ENCODE measurements around the gene XBP1. TPM values are rescaled to one million over a fixed set of nuclear protein-coding genes. Genes with fewer than 3 reads are reported as not detected.

The XBP1 gene
- polyA plus RNA-seq, 1 of the 3 experiments (the other 2 are of a cell fraction): 55.6 TPM

DNA sequence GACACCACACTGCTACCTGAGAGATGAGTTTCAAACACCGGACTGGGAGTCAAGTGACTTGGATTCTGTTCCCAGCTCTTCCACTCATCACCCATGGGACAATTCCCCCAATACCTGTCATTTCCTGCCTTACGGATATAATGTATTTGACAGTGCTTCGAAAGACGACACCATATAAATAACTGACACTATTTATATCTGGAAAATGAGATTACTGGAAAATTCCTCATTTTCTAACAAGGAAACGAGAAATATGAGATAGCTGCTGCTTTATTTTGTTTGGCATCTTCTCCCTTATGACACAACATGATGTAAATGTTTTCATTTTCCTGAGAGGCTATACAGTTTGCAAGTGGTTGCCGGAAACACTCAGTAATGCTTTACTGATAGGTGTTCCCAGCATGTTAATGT is 49.9 kb downstream of the XBP1 start (continued):
- TF ChIP-seq GABPA (IDR thresholded peaks at IDR 0.05; ENCODE audit: low read depth): no peak
- TF ChIP-seq POLR2AphosphoS5 (IDR thresholded peaks at IDR 0.05; ENCODE audit: low read depth, low read length): no peak; the same call in 1 of the 2 replicates
- TF ChIP-seq TCF12 (IDR thresholded peaks at IDR 0.05): 0 out of 2 replicates have a peak, but pooled peaks have one; percentile 40
- TF ChIP-seq, protein P1, sequence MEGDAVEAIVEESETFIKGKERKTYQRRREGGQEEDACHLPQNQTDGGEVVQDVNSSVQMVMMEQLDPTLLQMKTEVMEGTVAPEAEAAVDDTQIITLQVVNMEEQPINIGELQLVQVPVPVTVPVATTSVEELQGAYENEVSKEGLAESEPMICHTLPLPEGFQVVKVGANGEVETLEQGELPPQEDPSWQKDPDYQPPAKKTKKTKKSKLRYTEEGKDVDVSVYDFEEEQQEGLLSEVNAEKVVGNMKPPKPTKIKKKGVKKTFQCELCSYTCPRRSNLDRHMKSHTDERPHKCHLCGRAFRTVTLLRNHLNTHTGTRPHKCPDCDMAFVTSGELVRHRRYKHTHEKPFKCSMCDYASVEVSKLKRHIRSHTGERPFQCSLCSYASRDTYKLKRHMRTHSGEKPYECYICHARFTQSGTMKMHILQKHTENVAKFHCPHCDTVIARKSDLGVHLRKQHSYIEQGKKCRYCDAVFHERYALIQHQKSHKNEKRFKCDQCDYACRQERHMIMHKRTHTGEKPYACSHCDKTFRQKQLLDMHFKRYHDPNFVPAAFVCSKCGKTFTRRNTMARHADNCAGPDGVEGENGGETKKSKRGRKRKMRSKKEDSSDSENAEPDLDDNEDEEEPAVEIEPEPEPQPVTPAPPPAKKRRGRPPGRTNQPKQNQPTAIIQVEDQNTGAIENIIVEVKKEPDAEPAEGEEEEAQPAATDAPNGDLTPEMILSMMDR (IDR thresholded peaks at IDR 0.05): no peak
- TF ChIP-seq RAD21 (IDR thresholded peaks at IDR 0.05; ENCODE audit: low read length): no peak
- no peak for TF ChIP-seq RFX5 (IDR thresholded peaks at IDR 0.05; ENCODE audit: low read length)
- no peak; the same call in 1 of the 2 replicates for TF ChIP-seq ELF1 (IDR thresholded peaks at IDR 0.05)
- TF ChIP-seq TAF1 (IDR thresholded peaks at IDR 0.05; ENCODE audit: borderline replicate concordance, low read depth, low read length): no peak
- TF ChIP-seq FOSL2 (IDR thresholded peaks at IDR 0.05; ENCODE audit: borderline replicate concordance, low read depth): no peak

Small RNAs within 50 kb of the gene (small RNA-seq; reads per million reads assigned to genes)
- gene Z93930.1: 0 reads per million in 7 experiments

Other genes starting within 250 kb of the XBP1 start
- 5.8 and 5.9 TPM in 2 replicates for gene TTC28, start 120.7 kb downstream of the XBP1 start, polyA plus RNA-seq (2012; rRNA removed)
- gene CHEK2, start 58.7 kb downstream of the XBP1 start, polyA plus RNA-seq (2012; rRNA removed): 12.0 and 20.7 TPM in 2 replicates
- 19.1 and 19.9 TPM in 2 replicates for gene HSCB, start 58.5 kb downstream of the XBP1 start, polyA plus RNA-seq (2012; rRNA removed)
- gene CCDC117, start 27.9 kb downstream of the XBP1 start, polyA plus RNA-seq (2012; rRNA removed): 4.2 and 4.5 TPM in 2 replicates
- gene ZNRF3, start 83.0 kb upstream of the XBP1 start, polyA plus RNA-seq (2012; rRNA removed): 2.9 and 4.2 TPM in 2 replicates